ENCODE data around the gene PLXND1.

GRCh38 chr3:129548104-129548965 lies 58.1 kb downstream of the PLXND1 start:
- TF ChIP-seq POLR2A (IDR thresholded peaks at IDR 0.05; ENCODE audit: low read depth) = no peak
- TF ChIP-seq, protein P1, sequence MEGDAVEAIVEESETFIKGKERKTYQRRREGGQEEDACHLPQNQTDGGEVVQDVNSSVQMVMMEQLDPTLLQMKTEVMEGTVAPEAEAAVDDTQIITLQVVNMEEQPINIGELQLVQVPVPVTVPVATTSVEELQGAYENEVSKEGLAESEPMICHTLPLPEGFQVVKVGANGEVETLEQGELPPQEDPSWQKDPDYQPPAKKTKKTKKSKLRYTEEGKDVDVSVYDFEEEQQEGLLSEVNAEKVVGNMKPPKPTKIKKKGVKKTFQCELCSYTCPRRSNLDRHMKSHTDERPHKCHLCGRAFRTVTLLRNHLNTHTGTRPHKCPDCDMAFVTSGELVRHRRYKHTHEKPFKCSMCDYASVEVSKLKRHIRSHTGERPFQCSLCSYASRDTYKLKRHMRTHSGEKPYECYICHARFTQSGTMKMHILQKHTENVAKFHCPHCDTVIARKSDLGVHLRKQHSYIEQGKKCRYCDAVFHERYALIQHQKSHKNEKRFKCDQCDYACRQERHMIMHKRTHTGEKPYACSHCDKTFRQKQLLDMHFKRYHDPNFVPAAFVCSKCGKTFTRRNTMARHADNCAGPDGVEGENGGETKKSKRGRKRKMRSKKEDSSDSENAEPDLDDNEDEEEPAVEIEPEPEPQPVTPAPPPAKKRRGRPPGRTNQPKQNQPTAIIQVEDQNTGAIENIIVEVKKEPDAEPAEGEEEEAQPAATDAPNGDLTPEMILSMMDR (IDR thresholded peaks at IDR 0.05) = no peak
- no peak for TF ChIP-seq POLR2AphosphoS5 (IDR thresholded peaks at IDR 0.05)
